Immature natural killer cell (primary cell): ENCODE results near the gene MED27. TPM values are rescaled to one million over a fixed set of nuclear protein-coding genes. Genes with fewer than 3 reads are reported as not detected.

Experiments
- DNase-seq, 3 donors: peaks; one replicate each; pipeline ENCODE4 v3.0.0; 2022; ENCODE audit warnings: mixed read lengths in 1 of 3
- H3K27ac Mint-ChIP-seq, 6 donors: one replicate each; pipeline ENCODE4 v1.8.0; 2020; ENCODE audit warnings: mixed read lengths in 6 of 6, mild to moderate bottlenecking in 5 of 6, inconsistent platforms in 4 of 6, moderate library complexity in 3 of 6
- H3K27me3 Mint-ChIP-seq, 3 donors: one replicate each; pipeline ENCODE4 v1.8.0; 2020 to 2021; ENCODE audit warnings: low read depth in 3 of 3, mild to moderate bottlenecking in 3 of 3, mixed read lengths in 3 of 3, moderate library complexity in 3 of 3, inconsistent platforms in 1 of 3
- H3K36me3 Mint-ChIP-seq, 3 donors: one replicate each; pipeline ENCODE4 v1.8.0; 2020; ENCODE audit warnings: mixed read lengths in 3 of 3, inconsistent platforms in 2 of 3, mild to moderate bottlenecking in 2 of 3
- H3K4me1 Mint-ChIP-seq, 2 donors: one replicate each; pipeline ENCODE4 v1.8.0; 2020; ENCODE audit warnings: inconsistent platforms in 2 of 2, mild to moderate bottlenecking in 2 of 2, mixed read lengths in 2 of 2, moderate library complexity in 1 of 2
- H3K4me3 Mint-ChIP-seq, 5 donors: one replicate each; pipeline ENCODE4 v1.8.0; 2020; ENCODE audit warnings: mild to moderate bottlenecking in 5 of 5, mixed read lengths in 5 of 5, inconsistent platforms in 3 of 5, moderate library complexity in 3 of 5
- H3K9me3 Mint-ChIP-seq, 6 donors: one replicate each; pipeline ENCODE4 v1.8.0; 2020; ENCODE audit warnings: mild to moderate bottlenecking in 6 of 6, mixed read lengths in 6 of 6, inconsistent platforms in 4 of 6, moderate library complexity in 3 of 6
- polyA plus RNA-seq, 3 donors: library from polyadenylated mRNA; unstranded; fragments of 300-500 nt; fragmentation: Illumina TruSeq; gene quantifications; one replicate each; pipeline ENCODE4 v1.2.3, GENCODE V29; 2021

MED27 gene
- polyA plus RNA-seq, 3 donors from 2014 or later, result 46.3 to 90.1 (median 53.7) TPM

- H3K4me3 Mint-ChIP-seq, result no peak overlapping the region
- peaks cover 0 to 10% (median 5%) of the 10 kb centered on the region in 6 donors for H3K9me3 Mint-ChIP-seq
- peak overlapping the region; percentile 32 to 86 (median 68) for H3K27ac Mint-ChIP-seq
- H3K27me3 Mint-ChIP-seq, result peaks cover 4 to 7% (median 5%) of the 10 kb centered on the region in 3 donors
- H3K36me3 Mint-ChIP-seq, result peaks cover 0 to 9% (median 3%) of the 10 kb centered on the region in 3 donors
- H3K4me1 Mint-ChIP-seq, result peaks cover 13 to 25% of the 10 kb centered on the region in 2 donors
- no peak for DNase-seq
Measured at GRCh38 chr9:131963072-131964030, 116.3 kb downstream of the MED27 start.

DNA sequence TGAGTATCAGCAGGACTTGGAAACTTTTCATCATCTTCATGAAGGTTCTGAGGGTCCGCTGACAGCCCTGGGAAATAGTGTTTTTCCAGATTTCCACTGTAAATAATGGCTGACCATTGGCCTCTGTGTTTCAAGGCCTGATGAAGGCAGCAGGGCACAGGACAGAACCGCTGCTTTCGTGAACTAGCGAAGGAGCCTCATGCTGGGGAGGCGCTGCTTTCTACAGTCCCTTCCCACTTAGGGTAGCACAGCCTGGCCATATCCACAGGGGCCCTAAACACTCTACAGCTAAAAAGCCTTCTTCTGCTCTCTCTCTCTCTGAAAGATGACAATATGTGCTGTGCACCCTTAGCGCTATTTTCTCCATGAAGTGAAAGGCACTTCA, 118.2 kb downstream of the MED27 start:
- peaks cover 13 to 21% of the 10 kb centered on the region in 2 donors for H3K4me1 Mint-ChIP-seq
- no peak overlapping the region for H3K4me3 Mint-ChIP-seq
- H3K27ac Mint-ChIP-seq, result no peak overlapping the region
- peaks cover 0 to 10% (median 5%) of the 10 kb centered on the region in 6 donors for H3K9me3 Mint-ChIP-seq
- H3K36me3 Mint-ChIP-seq, result peaks cover 0 to 9% (median 3%) of the 10 kb centered on the region in 3 donors
- peaks cover 4 to 6% (median 5%) of the 10 kb centered on the region in 3 donors for H3K27me3 Mint-ChIP-seq
- DNase-seq, result no peak

- Mint-ChIP-seq H3K27ac (no peak overlapping the region), H3K27me3 (peaks cover 4 to 6% (median 5%) of the 10 kb centered on the region in 3 donors), H3K36me3 (peaks cover 0 to 9% (median 6%) of the 10 kb centered on the region in 3 donors), H3K9me3 (peaks cover 0 to 10% (median 5%) of the 10 kb centered on the region in 6 donors), H3K4me1 (peaks cover 13 to 19% of the 10 kb centered on the region in 2 donors), H3K4me3 (no peak overlapping the region)
- DNase-seq, result no peak
Measured at GRCh38 chr9:131960851-131961495, 118.7 kb downstream of the MED27 start.

GRCh38 chr9:131960311-131960710, 119.4 kb downstream of the MED27 start:
- Mint-ChIP-seq H3K9me3 (peaks cover 0 to 10% (median 5%) of the 10 kb centered on the region in 6 donors), H3K4me3 (no peak overlapping the region), H3K36me3 (peaks cover 0 to 10% (median 7%) of the 10 kb centered on the region in 3 donors), H3K4me1 (peaks cover 13 to 19% of the 10 kb centered on the region in 2 donors), H3K27ac (no peak overlapping the region), H3K27me3 (peaks cover 4 to 6% (median 5%) of the 10 kb centered on the region in 3 donors)
- DNase-seq, result no peak

- Mint-ChIP-seq H3K4me3 (no peak overlapping the region), H3K36me3 (peaks cover 0 to 14% (median 7%) of the 10 kb centered on the region in 3 donors), H3K9me3 (peaks cover 0 to 10% (median 5%) of the 10 kb centered on the region in 6 donors), H3K27me3 (peaks cover 4 to 6% (median 5%) of the 10 kb centered on the region in 3 donors), H3K27ac (no peak overlapping the region), H3K4me1 (peaks cover 10 to 15% of the 10 kb centered on the region in 2 donors)
- no peak for DNase-seq
Measured at GRCh38 chr9:131959887-131960286, 119.8 kb downstream of the MED27 start.

DNA sequence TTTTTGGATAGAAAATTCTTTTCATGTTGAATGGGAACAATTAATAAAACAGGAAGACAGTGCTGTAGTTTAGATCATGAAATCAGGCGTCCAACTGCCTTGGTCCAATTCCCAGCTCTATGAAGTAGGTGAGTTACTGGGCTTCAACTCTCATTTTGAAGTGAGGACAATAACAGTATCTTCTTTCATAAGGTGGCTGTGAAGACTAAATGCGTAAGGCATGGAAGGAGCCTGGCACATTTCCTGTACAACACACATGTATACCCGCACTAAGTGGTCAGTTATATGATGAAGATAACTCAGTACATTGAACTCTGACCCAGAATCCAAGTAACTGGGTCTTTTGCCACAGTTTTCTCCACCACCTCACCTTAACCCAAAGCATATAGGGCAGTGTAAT, 120.6 kb downstream of the MED27 start:
- Mint-ChIP-seq H3K4me3 (no peak overlapping the region), H3K36me3 (peaks cover 0 to 16% (median 7%) of the 10 kb centered on the region in 3 donors), H3K27me3 (peaks cover under 1 to 2% (median 2%) of the 10 kb centered on the region in 3 donors), H3K9me3 (peaks cover 0 to 4% (median 3%) of the 10 kb centered on the region in 6 donors), H3K27ac (no peak overlapping the region), H3K4me1 (peaks cover 5 to 6% of the 10 kb centered on the region in 2 donors)
- DNase-seq, result no peak

DNA sequence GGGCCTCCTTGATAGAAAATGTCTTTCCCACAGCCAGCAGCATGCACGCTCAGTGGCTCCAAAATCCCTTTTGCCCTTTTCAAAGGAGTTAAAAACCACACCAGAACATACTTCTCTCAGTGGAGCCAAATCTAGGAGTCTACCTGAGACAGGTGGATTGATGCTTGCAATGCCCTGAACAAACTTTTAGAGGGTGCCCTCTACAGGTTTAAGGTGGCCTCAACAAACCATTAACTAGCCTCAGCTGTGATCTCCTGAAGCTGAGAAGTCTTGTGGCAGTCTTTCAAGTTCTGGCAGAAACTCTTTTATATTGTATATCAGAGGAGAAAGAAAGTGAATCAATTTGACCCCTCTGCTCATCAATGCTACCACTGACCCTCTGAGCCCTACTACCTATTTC, 125.4 kb downstream of the MED27 start:
- no peak for DNase-seq
- H3K9me3 Mint-ChIP-seq, result no peaks in the 10 kb centered on the region
- peaks cover 0 to 10% (median 4%) of the 10 kb centered on the region in 3 donors for H3K36me3 Mint-ChIP-seq
- no peak overlapping the region for H3K4me3 Mint-ChIP-seq
- peaks cover 0 to 2% (median 0%) of the 10 kb centered on the region in 3 donors for H3K27me3 Mint-ChIP-seq
- H3K4me1 Mint-ChIP-seq, result no peaks in the 10 kb centered on the region
- H3K27ac Mint-ChIP-seq, result no peak overlapping the region

GRCh38 chr9:131951905-131952304, 127.8 kb downstream of the MED27 start:
- no peak for DNase-seq
- no peak overlapping the region for H3K27ac Mint-ChIP-seq
- H3K4me1 Mint-ChIP-seq, result peaks cover 2% of the 10 kb centered on the region in 2 donors
- no peak overlapping the region for H3K4me3 Mint-ChIP-seq
- H3K27me3 Mint-ChIP-seq, result peaks cover 0 to 2% (median 0%) of the 10 kb centered on the region in 3 donors
- peaks cover under 1 to 7% (median 4%) of the 10 kb centered on the region in 3 donors for H3K36me3 Mint-ChIP-seq
- no peaks in the 10 kb centered on the region for H3K9me3 Mint-ChIP-seq

GRCh38 chr9:131951155-131951554, 128.5 kb downstream of the MED27 start:
- H3K9me3 Mint-ChIP-seq, result no peaks in the 10 kb centered on the region
- peaks cover 3 to 7% (median 3%) of the 10 kb centered on the region in 3 donors for H3K36me3 Mint-ChIP-seq
- peaks cover 2 to 5% of the 10 kb centered on the region in 2 donors for H3K4me1 Mint-ChIP-seq
- no peak overlapping the region for H3K4me3 Mint-ChIP-seq
- DNase-seq, result no peak
- H3K27ac Mint-ChIP-seq, result no peak overlapping the region
- H3K27me3 Mint-ChIP-seq, result peaks cover 0 to 3% (median 0%) of the 10 kb centered on the region in 3 donors

- Mint-ChIP-seq H3K36me3 (peaks cover 0 to 7% (median 3%) of the 10 kb centered on the region in 3 donors), H3K27ac (no peak overlapping the region), H3K4me3 (no peak overlapping the region), H3K9me3 (no peaks in the 10 kb centered on the region), H3K27me3 (peaks cover 0 to 3% (median 0%) of the 10 kb centered on the region in 3 donors), H3K4me1 (peaks cover 2 to 5% of the 10 kb centered on the region in 2 donors)
- DNase-seq, result no peak
Measured at GRCh38 chr9:131950487-131950886, 129.2 kb downstream of the MED27 start.

DNA sequence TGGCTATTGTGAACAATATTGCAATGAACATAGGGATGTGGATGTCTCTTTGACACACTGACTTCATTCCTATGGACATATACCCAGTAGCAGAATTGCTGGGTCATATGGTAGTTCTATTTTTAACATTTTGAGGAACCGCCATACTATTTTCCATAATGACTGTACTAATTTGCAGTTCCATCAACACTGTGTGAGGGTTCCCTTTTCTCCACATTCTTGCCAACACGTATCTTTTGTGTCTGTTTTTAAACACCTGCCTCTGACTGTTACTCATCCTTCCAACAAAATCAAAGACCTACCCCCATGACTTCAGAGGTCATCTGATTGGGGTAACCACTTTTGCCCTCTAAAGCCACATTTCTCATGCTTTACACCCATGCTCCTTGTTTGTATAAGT, 133.5 kb downstream of the MED27 start:
- Mint-ChIP-seq H3K4me1 (peaks cover 2 to 5% of the 10 kb centered on the region in 2 donors), H3K9me3 (no peaks in the 10 kb centered on the region), H3K36me3 (peaks cover 3 to 9% (median 6%) of the 10 kb centered on the region in 3 donors), H3K27me3 (peaks cover 0 to 3% (median 0%) of the 10 kb centered on the region in 3 donors), H3K27ac (no peak overlapping the region), H3K4me3 (no peak overlapping the region)
- DNase-seq, result no peak

DNA sequence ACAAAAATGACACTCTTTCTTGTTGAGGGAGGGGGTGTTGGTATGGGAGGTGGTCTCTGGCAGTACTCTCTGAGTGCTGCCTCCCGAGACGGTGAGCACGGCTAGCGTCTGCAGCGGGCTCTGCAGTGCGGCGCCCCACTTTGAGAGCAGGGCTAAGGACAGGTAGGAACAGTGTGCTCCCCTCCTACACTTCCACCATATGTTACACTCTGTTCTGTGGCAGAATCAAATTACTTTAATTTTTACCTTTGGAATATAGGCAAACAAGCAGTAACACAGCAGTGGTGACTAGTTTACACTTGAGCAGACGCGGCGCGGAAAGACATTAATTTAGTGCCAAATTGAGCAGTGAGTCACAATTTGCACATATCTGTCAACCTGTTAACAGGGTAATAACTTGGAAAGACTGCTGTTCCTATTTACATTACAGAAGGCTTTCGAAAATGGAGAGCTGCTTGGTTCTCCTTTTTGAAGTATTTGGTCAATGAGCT, 136.3 kb downstream of the MED27 start:
- peaks cover 0 to 2% (median 0%) of the 10 kb centered on the region in 3 donors for H3K27me3 Mint-ChIP-seq
- peaks cover 4 to 11% (median 6%) of the 10 kb centered on the region in 3 donors for H3K36me3 Mint-ChIP-seq
- H3K4me3 Mint-ChIP-seq, result no peak overlapping the region
- no peak for DNase-seq
- no peak overlapping the region for H3K27ac Mint-ChIP-seq
- H3K4me1 Mint-ChIP-seq, result peaks cover under 1 to 5% of the 10 kb centered on the region in 2 donors
- no peaks in the 10 kb centered on the region for H3K9me3 Mint-ChIP-seq

- H3K27ac Mint-ChIP-seq, result no peak overlapping the region
Measured at GRCh38 chr9:131942146-131942720, 137.4 kb downstream of the MED27 start.

More at GRCh38 chr9:131942146-131942720, 137.4 kb downstream of the MED27 start:
- H3K36me3 Mint-ChIP-seq, result peaks cover 13 to 16% (median 14%) of the 10 kb centered on the region in 3 donors
- H3K4me3 Mint-ChIP-seq, result no peak overlapping the region
- DNase-seq, result no peak
- peaks cover 0 to 5% of the 10 kb centered on the region in 2 donors for H3K4me1 Mint-ChIP-seq
- H3K9me3 Mint-ChIP-seq, result no peaks in the 10 kb centered on the region
- peaks cover 0 to 2% (median 0%) of the 10 kb centered on the region in 3 donors for H3K27me3 Mint-ChIP-seq
